SH-SY5Y (cell line): Measurements from ENCODE around the gene GABRB3.

ENCODE experiments used
- GATA2 ChIP-seq: IDR thresholded peaks from 2 replicates; pipeline ENCODE4 v1.6.1; 2011; ENCODE audit warnings: mild to moderate bottlenecking, low read depth, low read length
- GATA3 ChIP-seq: IDR thresholded peaks from 2 replicates; pipeline ENCODE4 v1.6.1; 2011; ENCODE audit warnings: low read depth, mild to moderate bottlenecking, low read length, moderate library complexity

- TF ChIP-seq GATA2 = no peak
- no peak for TF ChIP-seq GATA3
Observed at GRCh38 chr15:26676115-26676514, 96.8 kb downstream of the GABRB3 start.
